HepG2 (cell line): Measurements from ENCODE around the gene ZNF574. TPM values are rescaled to one million over a fixed set of nuclear protein-coding genes. Genes with fewer than 3 reads are reported as not detected.

Experiments
- ATAC-seq: fragments of 200-7000 bp; cut with Tn5 transposase; 3 replicates; pipeline ENCODE4 v1.9.1; 2020; ENCODE audit warnings: mild to moderate bottlenecking, moderate library complexity
- BruUV-seq: library from RNA; stranded (reverse); fragments of 400-500 nt; replicated peaks from 2 replicates; lab custom pipeline; 2021; lab: Mats Ljungman, UMichigan
- CTCF ChIA-PET: fragments of 300-600 bp; formaldehyde crosslinking; extraction: SDS; loops from one replicate; lab custom pipeline; 2021; ENCODE audit warnings: low total read pairs, inconsistent platforms, low intra/inter-chr PET ratio; lab: Yijun Ruan, JAX
- POLR2A ChIA-PET: fragments of 350-600 bp; sonication (Branson Sonifier 250); formaldehyde crosslinking; loops from one replicate; lab custom pipeline; 2020; ENCODE audit warnings: antibody characterized with exemption, inconsistent platforms; lab: Yijun Ruan, JAX
- DNase-seq: peaks from one replicate; pipeline ENCODE4 v3.0.0-alpha.2; 2015; ENCODE audit warnings: low spot score
- FAIRE-seq: peaks from 3 replicates; lab custom pipeline; 2011; peaks lifted over from hg19 to GRCh38; lab: Jason Lieb, UNC
- H2AFZ ChIP-seq: one replicate; pipeline ENCODE4 v1.6.1; 2011; ENCODE audit warnings: low read length, inconsistent platforms
- H3K27ac ChIP-seq: fragments of 300-600 bp; 3 replicates; pipeline ENCODE4 v1.8.0; 2011; ENCODE audit warnings: mixed run types, mild to moderate bottlenecking, mixed read lengths, low read length, inconsistent platforms; ENCODE audit not compliant: insufficient read depth; ENCODE audit errors: extremely low read length
- H3K27me3 ChIP-seq, 2 experiments: fragments of 200-600 bp in 1 of 2; 2 replicates in 1 of 2; 3 replicates in 1 of 2; pipeline versions ENCODE4 v1.6.0 to v1.8.0; 2011; ENCODE audit warnings: low read length in 2 of 2, mild to moderate bottlenecking in 2 of 2, moderate library complexity in 2 of 2, inconsistent platforms in 1 of 2; ENCODE audit not compliant: insufficient read depth in 2 of 2, control insufficient read depth in 1 of 2
- H3K36me3 ChIP-seq, 2 experiments: fragments of 200-600 bp in 1 of 2; replicated peaks in 1 of 2; 2 replicates in 1 of 2; 3 replicates in 1 of 2; pipeline versions ENCODE4 v1.5.1 to v1.8.0; 2011; ENCODE audit warnings: low read length in 2 of 2, inconsistent platforms in 1 of 2; ENCODE audit not compliant: insufficient read depth in 2 of 2, control insufficient read depth in 1 of 2
- H3K4me1 ChIP-seq: 2 replicates; pipeline ENCODE4 v1.5.1; 2012; ENCODE audit warnings: low read length, inconsistent platforms; ENCODE audit not compliant: insufficient read depth
- H3K4me2 ChIP-seq: 2 replicates; pipeline ENCODE4 v1.6.0; 2011; ENCODE audit warnings: low read depth, low read length, inconsistent platforms
- H3K4me3 ChIP-seq, 3 experiments: fragments of 200-600 bp in 1 of 3; sonication (generic), shearing (Covaris generic) in 1 of 3; replicated peaks in 1 of 3; 2 replicates each; pipeline ENCODE4 v1.5.1; 2011 to 2016; ENCODE audit warnings: low read length in 3 of 3, inconsistent platforms in 2 of 3, low read depth in 2 of 3, mild to moderate bottlenecking in 2 of 3, control low read depth in 1 of 3, mixed read lengths in 1 of 3; ENCODE audit not compliant: insufficient read depth in 1 of 3
- H3K79me2 ChIP-seq: one replicate; pipeline ENCODE4 v1.6.1; 2011; ENCODE audit warnings: low read length, inconsistent platforms; ENCODE audit not compliant: insufficient read depth
- H3K9ac ChIP-seq: 2 replicates; pipeline ENCODE4 v1.6.0; 2011; ENCODE audit warnings: mild to moderate bottlenecking, low read depth, low read length, inconsistent platforms; ENCODE audit not compliant: insufficient read depth
- H3K9me3 ChIP-seq: 2 replicates; pipeline ENCODE4 v1.5.1; 2012; ENCODE audit warnings: mild to moderate bottlenecking, low read length
- H4K20me1 ChIP-seq: 2 replicates; pipeline ENCODE4 v1.6.0; 2011; ENCODE audit warnings: inconsistent platforms, mild to moderate bottlenecking, low read length, moderate library complexity; ENCODE audit not compliant: insufficient read depth
- FLYWCH1 ChIP-seq: sonication (generic); formaldehyde crosslinking; IDR thresholded peaks from 2 replicates; pipeline ENCODE4 v1.8.1; 2023; ENCODE audit warnings: mild to moderate bottlenecking, missing genetic modification reagents
- FOXA1 ChIP-seq, 2 experiments: fragments of 450-650 bp in 1 of 2; sonication (generic) in 1 of 2; formaldehyde crosslinking in 1 of 2; IDR thresholded peaks; 2 replicates each; pipeline versions ENCODE4 v1.4.0 to v1.6.1; 2016 to 2020; ENCODE audit warnings: missing genetic modification reagents in 1 of 2
- HDAC2 ChIP-seq: sonication (generic); formaldehyde crosslinking; IDR thresholded peaks from 2 replicates; pipeline ENCODE4 v1.4.0; 2020; ENCODE audit warnings: missing genetic modification reagents
- KAT8 ChIP-seq: IDR thresholded peaks from 2 replicates; pipeline ENCODE4 v1.6.1; 2016; ENCODE audit warnings: missing genetic modification reagents, missing compliant biosample characterization
- SCMH1 ChIP-seq: sonication (generic); formaldehyde crosslinking; IDR thresholded peaks from 2 replicates; pipeline ENCODE4 v1.9.0; 2021; ENCODE audit warnings: missing genetic modification reagents, mild to moderate bottlenecking, borderline replicate concordance
- THYN1 ChIP-seq: sonication (generic); formaldehyde crosslinking; IDR thresholded peaks from 2 replicates; pipeline ENCODE4 v1.8.1; 2023; ENCODE audit warnings: low read depth, mild to moderate bottlenecking, moderate library complexity, missing genetic modification reagents, borderline replicate concordance
- ZNF142 ChIP-seq: sonication (generic); formaldehyde crosslinking; IDR thresholded peaks from 2 replicates; pipeline ENCODE4 v1.4.0; 2020; ENCODE audit warnings: missing genetic modification reagents
- ZNF143 ChIP-seq: sonication (generic); formaldehyde crosslinking; IDR thresholded peaks from 2 replicates; pipeline ENCODE4 v1.4.0; 2020; ENCODE audit warnings: missing genetic modification reagents
- ZNF225 ChIP-seq: sonication (generic); formaldehyde crosslinking; IDR thresholded peaks from 2 replicates; pipeline ENCODE4 v1.4.0; 2020; ENCODE audit warnings: mild to moderate bottlenecking, missing genetic modification reagents
- ZNF362 ChIP-seq: sonication (generic); formaldehyde crosslinking; IDR thresholded peaks from 2 replicates; pipeline ENCODE4 v1.4.0; 2020; ENCODE audit warnings: missing genetic modification reagents, mild to moderate bottlenecking, borderline replicate concordance
- ZNF558 ChIP-seq: sonication (generic); formaldehyde crosslinking; IDR thresholded peaks from 2 replicates; pipeline ENCODE4 v1.9.0; 2022; ENCODE audit warnings: mild to moderate bottlenecking, missing genetic modification reagents, borderline replicate concordance
- ZNF674 ChIP-seq: sonication (generic); formaldehyde crosslinking; IDR thresholded peaks from 2 replicates; pipeline ENCODE4 v1.5.0; 2020; ENCODE audit warnings: low read depth, mild to moderate bottlenecking, missing genetic modification reagents
- ZNF816 ChIP-seq: sonication (generic); formaldehyde crosslinking; IDR thresholded peaks from 2 replicates; pipeline ENCODE4 v1.8.0; 2022; ENCODE audit warnings: missing genetic modification reagents, mild to moderate bottlenecking, borderline replicate concordance
- WGBS: methylation state at CpG from one replicate; pipeline ENCODE4 v1.1.6; 2017; ENCODE audit warnings: low lambda C conversion rate; 5-methylcytosine and 5-hydroxymethylcytosine counted together
- in situ Hi-C: cut with HindIII; loops from 2 replicates; pipeline ENCODE4 v1.10.0; 2017; ENCODE audit warnings: low pct_unique_long_range_greater_than_20kb; ENCODE audit not compliant: extremely low pct_ligation_motif_present
- intact Hi-C: fragments of 100-400 bp; cut with micrococcal nuclease; formaldehyde crosslinking; loops from one replicate; pipeline ENCODE4 v1.10.0; 2022; ENCODE audit not compliant: unreplicated experiment
- polyA plus RNA-seq, 8 experiments: library from polyadenylated mRNA; depleted of rRNA in 3 of 8; stranded (reverse) in 7 of 8; unstranded in 1 of 8; fragments of >200 nt; fragmentation: Illumina TruSeq in 4 of 8; extraction: Trizol in 4 of 8; gene quantifications; 2 replicates each; pipeline versions ENCODE4 v1.2.1 to v1.2.3, GENCODE V29; 2011 to 2016; ENCODE audit warnings: low read depth in 4 of 8, missing spikeins in 1 of 8, mixed read lengths in 1 of 8; ENCODE audit not compliant: insufficient read depth in 1 of 8
- total RNA-seq, 5 experiments: library from RNA; depleted of rRNA; stranded (reverse); fragments of >200 nt; fragmentation: Illumina TruSeq; extraction: Trizol; gene quantifications; 2 replicates each; pipeline ENCODE4 v1.2.3, GENCODE V29; 2016; ENCODE audit warnings: low read depth in 1 of 5

ZNF574 gene
- total and polyA plus RNA-seq, 2 of the 13 experiments (the other 11 are each of a cell fraction or from before 2014, with no cell fraction given) = 7.7 to 7.9 TPM

GRCh38 chr19:42125536-42125935 is 49.6 kb downstream of the ZNF574 start:
- Histone ChIP-seq H3K79me2 (no peaks in the 10 kb centered on the region), H3K4me1 (peaks cover 9% of the 10 kb centered on the region), H2AFZ (no peak overlapping the region), H4K20me1 (no peaks in the 10 kb centered on the region), H3K27ac (no peak overlapping the region), H3K27me3 (peaks cover 1 to 33% of the 10 kb centered on the region in 2 experiments; a peak in 4 of 5 replicates), H3K9me3 (no peaks in the 10 kb centered on the region), H3K4me3 (no peak overlapping the region), H3K4me2 (no peak overlapping the region), H3K36me3 (no peaks in the 10 kb centered on the region), H3K9ac (no peak overlapping the region)
- TF ChIP-seq ZNF362 (CRISPR knock-in tag) (no peak), KAT8 (CRISPR knock-in tag) (no peak), ZNF142 (CRISPR knock-in tag) (no peak), SCMH1 (no peak), ZNF558 (CRISPR knock-in tag) (no peak), HDAC2 (no peak), ZNF225 (CRISPR knock-in tag) (no peak), ZNF674 (no peak), FLYWCH1 (CRISPR knock-in tag) (no peak), FOXA1 (IDR thresholded peaks at IDR 0.05) (no peak), FOXA1 (CRISPR knock-in tag; IDR thresholded peaks at IDR 0.05) (no peak), ZNF816 (CRISPR knock-in tag) (no peak), THYN1 (CRISPR knock-in tag) (no peak), ZNF143 (CRISPR knock-in tag) (no peak)
- in situ Hi-C loops = no loop called here
- FAIRE-seq = no peak
- no peak for DNase-seq
- intact Hi-C loops = no loop called here
- no TSS peak for BruUV-seq
- 22% methylated on average over 6 of the region's 6 CpGs for WGBS
- POLR2A ChIA-PET = no interaction called here
- ATAC-seq = no peak
- CTCF ChIA-PET = no interaction called here
